RWPE2 (cell line): ENCODE results near the gene TDRD15.

Experiments used
- ATAC-seq: fragments of 200-7000 bp; cut with Tn5 transposase; 3 replicates; pipeline ENCODE4 v1.9.1; 2021; ENCODE audit warnings: low read depth
- DNase-seq: peaks from one replicate; pipeline ENCODE4 v3.0.0-alpha.2; 2020; ENCODE audit warnings: low spot score
- H3K27ac ChIP-seq: fragments of 450-650 bp; 2 replicates; pipeline ENCODE4 v1.5.1; 2017; ENCODE audit warnings: mild to moderate bottlenecking; ENCODE audit not compliant: poor library complexity, severe bottlenecking
- H3K27me3 ChIP-seq: fragments of 250-450 bp; sonication (Bioruptor Pico); 2 replicates; pipeline ENCODE4 v1.5.1; 2021; ENCODE audit warnings: mild to moderate bottlenecking, moderate library complexity; ENCODE audit not compliant: insufficient read depth, poor library complexity, severe bottlenecking
- H3K36me3 ChIP-seq: fragments of 250-450 bp; sonication (Bioruptor Pico); 2 replicates; pipeline ENCODE4 v1.5.1; 2020; ENCODE audit warnings: low read depth, mild to moderate bottlenecking, moderate library complexity
- H3K4me1 ChIP-seq: fragments of 250-450 bp; sonication (Bioruptor Pico); 2 replicates; pipeline ENCODE4 v1.5.1; 2021; ENCODE audit warnings: mild to moderate bottlenecking, moderate library complexity; ENCODE audit not compliant: insufficient read depth, poor library complexity, severe bottlenecking
- H3K4me3 ChIP-seq: fragments of 250-450 bp; sonication (Bioruptor Pico); 2 replicates; pipeline ENCODE4 v1.5.1; 2021; ENCODE audit warnings: mild to moderate bottlenecking, moderate library complexity; ENCODE audit not compliant: severe bottlenecking
- H3K9me3 ChIP-seq: fragments of 250-450 bp; sonication (Bioruptor Pico); 2 replicates; pipeline ENCODE4 v1.5.1; 2021; ENCODE audit warnings: mild to moderate bottlenecking, moderate library complexity; ENCODE audit not compliant: severe bottlenecking
- TF ChIP-seq, protein P1 (sequence below): fragments of 450-650 bp; IDR thresholded peaks from one replicate; pipeline ENCODE4 v1.5.1; 2017; ENCODE audit warnings: mild to moderate bottlenecking, moderate library complexity; ENCODE audit not compliant: poor library complexity, severe bottlenecking

Gene TDRD15

DNA sequence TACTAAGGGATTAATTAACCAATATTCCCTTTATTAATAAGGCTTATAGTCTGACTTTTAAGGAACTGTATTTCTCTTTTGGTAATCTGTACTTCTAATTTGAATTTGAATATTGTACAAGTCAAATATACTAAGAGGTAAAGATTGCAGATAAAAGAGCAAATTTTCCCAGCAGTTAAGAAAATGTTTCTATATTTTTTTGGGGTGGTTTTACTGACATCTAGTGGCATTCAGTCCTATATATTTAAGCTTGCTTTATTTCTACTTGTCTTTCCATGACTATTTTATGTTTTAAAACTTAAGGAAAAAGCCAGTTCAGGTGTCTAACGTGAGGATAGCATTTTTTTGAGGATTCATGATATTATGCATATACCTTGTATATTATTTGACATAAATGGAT is 41.6 kb downstream of the TDRD15 start:
- Histone ChIP-seq H3K4me1 (no peaks in the 10 kb centered on the region), H3K4me3 (no peak overlapping the region), H3K9me3 (no peaks in the 10 kb centered on the region), H3K27me3 (no peaks in the 10 kb centered on the region), H3K36me3 (no peaks in the 10 kb centered on the region), H3K27ac (no peak overlapping the region)
- ATAC-seq (no peak), DNase-seq (no peak)
- TF ChIP-seq, protein P1, sequence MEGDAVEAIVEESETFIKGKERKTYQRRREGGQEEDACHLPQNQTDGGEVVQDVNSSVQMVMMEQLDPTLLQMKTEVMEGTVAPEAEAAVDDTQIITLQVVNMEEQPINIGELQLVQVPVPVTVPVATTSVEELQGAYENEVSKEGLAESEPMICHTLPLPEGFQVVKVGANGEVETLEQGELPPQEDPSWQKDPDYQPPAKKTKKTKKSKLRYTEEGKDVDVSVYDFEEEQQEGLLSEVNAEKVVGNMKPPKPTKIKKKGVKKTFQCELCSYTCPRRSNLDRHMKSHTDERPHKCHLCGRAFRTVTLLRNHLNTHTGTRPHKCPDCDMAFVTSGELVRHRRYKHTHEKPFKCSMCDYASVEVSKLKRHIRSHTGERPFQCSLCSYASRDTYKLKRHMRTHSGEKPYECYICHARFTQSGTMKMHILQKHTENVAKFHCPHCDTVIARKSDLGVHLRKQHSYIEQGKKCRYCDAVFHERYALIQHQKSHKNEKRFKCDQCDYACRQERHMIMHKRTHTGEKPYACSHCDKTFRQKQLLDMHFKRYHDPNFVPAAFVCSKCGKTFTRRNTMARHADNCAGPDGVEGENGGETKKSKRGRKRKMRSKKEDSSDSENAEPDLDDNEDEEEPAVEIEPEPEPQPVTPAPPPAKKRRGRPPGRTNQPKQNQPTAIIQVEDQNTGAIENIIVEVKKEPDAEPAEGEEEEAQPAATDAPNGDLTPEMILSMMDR = peak; percentile 55

DNA sequence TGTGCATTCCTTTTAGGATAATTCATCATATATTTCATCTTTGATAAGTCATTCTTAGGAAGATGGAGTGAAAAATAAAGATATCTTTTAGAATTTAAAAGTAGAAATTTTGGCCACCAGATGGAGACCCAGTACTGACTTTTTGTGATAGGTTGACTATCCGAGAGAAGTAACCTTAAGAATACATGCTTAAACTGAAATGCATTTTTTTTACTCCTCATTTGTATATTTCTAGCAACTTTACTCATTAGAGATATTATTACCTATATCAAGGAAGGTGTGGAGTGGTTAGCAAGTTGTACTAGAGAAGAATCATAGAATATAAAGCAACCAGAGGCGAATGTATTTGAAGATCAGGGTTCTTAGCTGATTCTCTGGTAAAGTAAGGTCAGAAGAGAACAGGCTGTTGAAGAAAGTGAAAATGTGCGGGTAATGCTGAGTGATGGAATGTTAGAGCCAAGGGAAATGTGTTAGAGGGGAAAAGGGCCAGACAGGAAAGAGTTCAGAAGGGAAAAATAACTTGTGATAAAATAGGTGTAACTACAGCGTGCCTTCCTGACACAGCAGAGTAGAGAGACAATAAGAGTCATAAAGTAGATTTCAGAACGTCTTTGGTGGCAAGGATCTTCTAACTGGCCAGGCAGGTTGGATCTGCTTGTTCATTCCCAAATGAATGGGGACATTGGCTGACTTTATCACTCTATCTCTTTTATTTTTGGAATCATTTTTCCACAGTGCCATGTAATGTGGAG is 52.3 kb downstream of the TDRD15 start:
- H3K4me3 ChIP-seq = no peak overlapping the region
- no peaks in the 10 kb centered on the region for H3K9me3 ChIP-seq
- no peaks in the 10 kb centered on the region for H3K27me3 ChIP-seq
- H3K4me1 ChIP-seq = no peaks in the 10 kb centered on the region
- TF ChIP-seq, protein P1 = peak; percentile 61
- ATAC-seq (no peak), DNase-seq (no peak)
- no peaks in the 10 kb centered on the region for H3K36me3 ChIP-seq
- no peak overlapping the region for H3K27ac ChIP-seq

DNA sequence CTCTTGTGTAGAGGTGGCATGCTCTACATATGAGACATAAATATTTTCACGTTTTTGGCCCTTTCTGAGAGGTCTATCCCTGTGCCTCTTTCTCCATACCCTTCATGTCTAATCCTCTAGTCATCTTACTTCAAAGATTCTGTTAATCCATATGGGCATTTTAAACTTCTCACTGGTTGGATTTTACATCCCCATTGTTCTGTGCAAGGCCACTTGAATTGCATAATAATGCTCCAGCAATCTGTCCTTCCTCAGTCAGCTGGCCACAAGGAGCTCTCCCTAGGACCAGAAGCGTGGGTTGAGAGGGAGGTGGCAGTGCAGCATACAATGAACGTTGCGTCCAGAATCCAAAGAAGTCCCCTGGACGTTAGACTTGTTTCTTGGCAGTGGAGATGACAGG is 58.2 kb downstream of the TDRD15 start:
- TF ChIP-seq, protein P1 = no peak
- no peaks in the 10 kb centered on the region for H3K27me3 ChIP-seq
- H3K4me1 ChIP-seq = no peaks in the 10 kb centered on the region
- ATAC-seq = no peak
- no peak overlapping the region for H3K27ac ChIP-seq
- no peak for DNase-seq
- no peak overlapping the region for H3K4me3 ChIP-seq
- H3K9me3 ChIP-seq = no peaks in the 10 kb centered on the region
- no peaks in the 10 kb centered on the region for H3K36me3 ChIP-seq

DNA sequence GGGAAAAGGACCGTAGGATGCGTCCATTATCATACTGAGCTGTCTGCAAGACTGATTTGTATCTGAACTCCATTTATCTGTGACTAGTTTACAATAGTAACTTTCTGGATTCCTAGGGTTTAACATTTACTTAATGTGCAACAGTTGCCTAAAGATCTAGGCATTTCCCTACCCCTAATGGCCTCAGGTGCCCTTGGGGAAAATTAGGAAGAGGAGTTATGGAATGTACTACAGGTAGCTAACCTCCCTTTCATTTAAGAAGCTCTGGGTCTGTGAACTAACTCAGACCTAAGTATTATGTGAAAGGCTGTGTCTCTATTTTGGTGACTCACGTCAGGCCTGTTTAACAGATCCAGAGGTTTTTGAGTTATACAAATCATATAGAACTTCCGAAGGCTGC is 59.5 kb downstream of the TDRD15 start:
- Histone ChIP-seq H3K27ac (no peak overlapping the region), H3K4me3 (no peak overlapping the region), H3K36me3 (no peaks in the 10 kb centered on the region), H3K9me3 (no peaks in the 10 kb centered on the region), H3K27me3 (no peaks in the 10 kb centered on the region), H3K4me1 (no peaks in the 10 kb centered on the region)
- DNase-seq = no peak
- no peak for ATAC-seq
- TF ChIP-seq, protein P1 = no peak

DNA sequence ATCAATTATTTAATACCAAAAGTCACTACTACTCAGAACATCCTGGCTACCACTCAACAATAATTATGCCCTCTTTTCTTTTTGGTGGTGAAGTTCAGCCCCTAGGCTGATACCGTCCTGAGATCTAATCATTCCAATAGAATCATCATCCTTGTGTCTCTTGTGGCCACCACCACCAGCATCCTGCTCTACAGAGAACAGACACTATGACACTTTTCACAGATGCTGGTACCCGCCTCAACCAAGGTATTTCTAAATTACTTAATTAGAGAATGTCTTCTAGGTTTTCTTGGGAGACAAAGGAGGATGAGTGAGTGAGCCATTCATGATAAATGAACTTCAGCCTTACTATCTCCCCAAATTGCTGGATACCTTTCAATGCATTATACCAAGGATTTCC is 60.0 kb downstream of the TDRD15 start:
- no peaks in the 10 kb centered on the region for H3K4me1 ChIP-seq
- H3K27ac ChIP-seq = no peak overlapping the region
- H3K36me3 ChIP-seq = no peaks in the 10 kb centered on the region
- ATAC-seq = no peak
- H3K9me3 ChIP-seq = no peaks in the 10 kb centered on the region
- DNase-seq = no peak
- TF ChIP-seq, protein P1 = no peak
- no peak overlapping the region for H3K4me3 ChIP-seq
- no peaks in the 10 kb centered on the region for H3K27me3 ChIP-seq
